NT2/D1 (cell line): ENCODE measurements around the gene NEURL3.
A peak's percentile ranks its signal among the peaks of the same experiment; 100 is the strongest.

ENCODE experiments used
- DNase-seq: peaks from one replicate; pipeline ENCODE4 v3.0.0-alpha.2; 2011; ENCODE audit warnings: low read depth, low spot score
- H3K27me3 ChIP-seq: 2 replicates; pipeline ENCODE4 v1.6.0; 2011; ENCODE audit warnings: mild to moderate bottlenecking; ENCODE audit not compliant: insufficient read length, insufficient read depth
- H3K36me3 ChIP-seq: 2 replicates; pipeline ENCODE4 v1.6.1; 2011; ENCODE audit warnings: mild to moderate bottlenecking, low read length, mixed read lengths; ENCODE audit not compliant: insufficient read depth, insufficient read length
- H3K4me1 ChIP-seq: 2 replicates; pipeline ENCODE4 v1.5.1; 2011; ENCODE audit not compliant: insufficient read depth, insufficient read length
- H3K4me3 ChIP-seq: 2 replicates; pipeline ENCODE4 v1.5.1; 2011; ENCODE audit warnings: low read depth; ENCODE audit not compliant: insufficient read length
- H3K9ac ChIP-seq: 2 replicates; pipeline ENCODE4 v1.6.0; 2011; ENCODE audit warnings: low read depth; ENCODE audit not compliant: insufficient read length
- H3K9me3 ChIP-seq: 2 replicates; pipeline ENCODE4 v1.5.1; 2011; ENCODE audit warnings: mild to moderate bottlenecking, low read length; ENCODE audit not compliant: insufficient read depth
- SUZ12 ChIP-seq: IDR thresholded peaks from 2 replicates; pipeline ENCODE4 v1.6.1; 2011; ENCODE audit not compliant: insufficient read length, insufficient read depth; ENCODE audit errors: extremely low read depth
- YY1 ChIP-seq: IDR thresholded peaks from 2 replicates; pipeline ENCODE4 v1.6.1; 2011; ENCODE audit not compliant: insufficient read length, insufficient read depth
- ZNF274 ChIP-seq: IDR thresholded peaks from 2 replicates; pipeline ENCODE4 v1.6.1; 2011; ENCODE audit warnings: mild to moderate bottlenecking, low read depth, low read length

The NEURL3 gene

DNA sequence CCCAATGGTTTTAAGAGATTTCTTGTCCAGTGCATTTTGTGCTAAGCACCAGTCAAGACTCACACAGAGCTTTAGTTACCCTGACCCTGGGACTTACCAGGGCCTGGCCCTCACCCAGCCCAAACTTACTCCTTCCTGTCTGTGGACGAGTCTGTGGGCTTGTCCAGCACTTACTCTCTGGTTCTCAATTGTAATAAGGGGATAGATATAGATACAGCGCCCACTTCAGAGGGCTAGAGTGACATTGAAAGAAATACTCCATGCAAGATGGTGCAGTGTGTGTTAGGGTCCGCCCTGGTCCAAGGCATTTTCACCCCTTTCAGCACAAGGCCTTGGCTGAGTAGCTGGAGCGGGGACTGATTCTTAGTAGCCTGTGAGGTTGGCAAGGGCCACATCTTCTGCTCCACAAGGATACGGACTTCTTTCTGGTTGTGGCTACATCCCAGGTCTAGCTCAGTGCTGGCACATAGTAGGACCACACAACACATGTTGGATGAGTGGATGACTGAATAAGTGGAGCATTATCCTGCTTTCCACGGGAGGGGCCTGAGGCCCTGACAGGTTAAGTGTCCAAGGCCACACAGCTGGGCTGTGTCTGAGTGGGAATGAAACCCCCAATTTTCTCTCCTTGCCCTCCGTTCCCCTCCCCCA lies 27.6 kb upstream of the NEURL3 start:
- TF ChIP-seq YY1: no peak
- TF ChIP-seq SUZ12: no peak
- TF ChIP-seq ZNF274: no peak
- no peak for DNase-seq
- Histone ChIP-seq H3K4me1 (peaks cover 24% of the 10 kb centered on the region), H3K9me3 (no peaks in the 10 kb centered on the region), H3K36me3 (no peaks in the 10 kb centered on the region), H3K9ac (no peak overlapping the region), H3K4me3 (no peak overlapping the region), H3K27me3 (peaks cover 61% of the 10 kb centered on the region)

DNA sequence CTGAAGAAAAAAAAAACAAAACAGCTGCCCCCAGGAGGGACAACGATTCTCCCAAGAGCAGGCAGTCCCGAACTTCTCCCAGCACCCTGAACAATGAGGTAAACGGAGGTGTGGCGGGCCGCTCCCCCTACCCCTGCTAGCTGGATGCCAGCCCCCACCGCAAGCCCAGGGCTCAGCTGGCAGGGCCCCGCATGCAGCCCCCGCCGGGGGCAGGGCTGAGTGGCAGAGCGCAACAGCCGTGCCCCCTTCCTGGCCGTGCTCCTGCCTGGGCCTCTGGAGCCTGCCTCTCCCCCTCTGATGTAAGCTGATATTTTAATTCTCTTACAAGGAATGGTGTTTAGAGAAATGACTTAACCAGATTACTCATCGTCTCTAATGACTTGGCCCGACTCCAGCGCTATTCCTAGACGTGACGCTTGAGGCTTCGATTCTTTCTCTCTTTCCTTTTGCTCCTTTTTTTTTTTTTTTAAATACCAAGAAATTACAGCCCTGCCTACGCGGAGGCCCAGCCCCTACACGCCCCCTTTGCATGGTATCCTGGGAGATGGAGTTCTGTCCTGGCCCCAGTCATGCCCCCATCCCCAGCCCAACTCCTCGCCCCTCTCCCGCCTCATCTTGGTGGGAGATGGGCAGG lies 26.8 kb upstream of the NEURL3 start:
- Histone ChIP-seq H3K9me3 (no peaks in the 10 kb centered on the region), H3K4me3 (peak overlapping the region; percentile 27), H3K27me3 (peaks cover 57% of the 10 kb centered on the region), H3K9ac (peak overlapping the region; percentile 57), H3K4me1 (peaks cover 22% of the 10 kb centered on the region), H3K36me3 (no peaks in the 10 kb centered on the region)
- no peak for DNase-seq
- TF ChIP-seq ZNF274 (no peak), YY1 (no peak), SUZ12 (no peak)

DNA sequence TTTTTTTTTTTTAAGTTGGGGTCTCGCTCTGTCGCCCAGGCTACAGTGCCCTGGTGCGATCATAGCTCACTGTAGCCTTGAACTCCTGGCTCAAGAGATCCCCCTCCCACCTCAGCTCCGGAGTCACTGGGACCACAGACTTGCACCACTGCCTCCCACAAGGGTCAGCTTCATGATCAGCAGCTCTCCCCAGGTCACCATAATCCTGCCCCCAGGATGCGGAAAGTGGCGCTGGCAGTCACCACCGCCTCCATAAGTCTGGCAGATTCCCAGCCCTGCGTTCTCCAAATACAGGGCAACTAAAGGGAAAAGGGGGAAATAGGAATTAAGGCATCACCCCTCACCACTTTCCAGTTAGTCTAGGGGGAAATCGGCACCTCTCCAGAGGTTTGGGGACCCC lies 26.2 kb upstream of the NEURL3 start:
- no peak for DNase-seq
- no peak for TF ChIP-seq YY1
- no peak for TF ChIP-seq SUZ12
- no peak for TF ChIP-seq ZNF274
- Histone ChIP-seq H3K4me1 (peaks cover 22% of the 10 kb centered on the region), H3K27me3 (peaks cover 61% of the 10 kb centered on the region), H3K36me3 (no peaks in the 10 kb centered on the region), H3K9ac (peak overlapping the region; percentile 16), H3K4me3 (no peak overlapping the region), H3K9me3 (no peaks in the 10 kb centered on the region)

DNA sequence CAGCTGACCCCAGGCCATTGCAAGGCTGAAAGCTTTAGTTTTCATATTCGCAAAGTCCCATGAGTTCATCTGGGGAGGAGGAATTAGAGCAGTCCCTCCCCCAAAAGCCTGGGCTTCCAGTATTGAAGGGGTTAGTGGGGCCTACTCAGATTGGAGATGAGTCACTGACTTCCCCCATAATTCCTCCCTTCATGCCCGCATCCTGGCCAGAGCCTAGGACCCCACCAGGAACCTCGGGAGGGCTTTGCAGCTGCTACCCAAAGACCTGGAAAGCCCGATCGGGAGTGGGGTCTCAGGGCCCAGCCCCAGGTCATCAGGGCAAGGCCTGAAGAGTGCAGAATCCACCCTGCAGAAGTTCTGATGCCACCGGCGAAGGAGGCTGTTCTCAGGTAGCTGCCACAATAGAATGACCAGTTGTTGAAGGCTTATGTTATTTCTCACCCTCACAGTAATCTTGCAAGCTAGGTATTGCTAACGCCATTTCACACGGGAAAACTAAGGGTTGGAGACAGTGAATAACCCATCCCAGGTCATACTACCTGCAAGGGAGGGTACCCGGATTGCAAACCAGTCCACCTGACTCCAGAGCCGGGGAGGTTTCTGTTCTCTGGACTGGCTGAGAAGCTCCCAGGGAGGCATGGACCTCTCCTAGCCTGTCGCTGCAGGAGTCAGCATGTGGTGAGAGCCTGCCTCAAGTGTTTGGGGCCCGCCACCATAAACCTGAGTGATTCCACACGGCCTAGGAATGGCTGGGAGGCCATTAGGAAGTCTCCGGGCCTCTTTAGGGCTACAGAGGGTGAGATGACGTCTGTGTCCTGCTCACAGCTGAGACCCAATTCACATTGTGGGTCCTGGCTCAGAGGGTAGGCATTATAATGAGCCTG lies 25.6 kb upstream of the NEURL3 start:
- H3K27me3 ChIP-seq: peaks cover 66% of the 10 kb centered on the region

DNA sequence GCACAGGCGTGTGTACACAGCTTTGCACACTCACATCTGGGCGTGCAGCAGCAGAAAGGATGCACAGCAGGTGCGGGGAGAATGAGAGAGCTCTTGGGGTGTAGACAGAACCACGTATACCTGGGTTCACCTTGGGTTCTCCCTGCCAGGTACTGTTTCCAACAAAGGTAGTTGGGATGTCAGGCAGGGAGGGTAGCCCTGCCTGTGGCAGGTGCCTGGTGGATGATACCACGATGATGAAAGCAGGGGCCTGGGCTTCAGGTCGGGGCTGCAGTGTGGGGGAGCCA lies 24.9 kb upstream of the NEURL3 start:
- TF ChIP-seq ZNF274 (no peak), SUZ12 (no peak), YY1 (no peak)
- H3K9me3 ChIP-seq: no peaks in the 10 kb centered on the region
- no peak overlapping the region for H3K4me3 ChIP-seq
- DNase-seq: no peak
- H3K36me3 ChIP-seq: no peaks in the 10 kb centered on the region
- peaks cover 16% of the 10 kb centered on the region for H3K4me1 ChIP-seq
- H3K9ac ChIP-seq: no peak overlapping the region
- peaks cover 66% of the 10 kb centered on the region for H3K27me3 ChIP-seq

More for the DNA sequence above, 25.6 kb upstream of the NEURL3 start:
- peaks cover 16% of the 10 kb centered on the region for H3K4me1 ChIP-seq
- DNase-seq: no peak
- H3K9me3 ChIP-seq: no peaks in the 10 kb centered on the region
- TF ChIP-seq YY1 (no peak), ZNF274 (no peak), SUZ12 (no peak)
- H3K36me3 ChIP-seq: no peaks in the 10 kb centered on the region
- no peak overlapping the region for H3K4me3 ChIP-seq
- H3K9ac ChIP-seq: no peak overlapping the region

DNA sequence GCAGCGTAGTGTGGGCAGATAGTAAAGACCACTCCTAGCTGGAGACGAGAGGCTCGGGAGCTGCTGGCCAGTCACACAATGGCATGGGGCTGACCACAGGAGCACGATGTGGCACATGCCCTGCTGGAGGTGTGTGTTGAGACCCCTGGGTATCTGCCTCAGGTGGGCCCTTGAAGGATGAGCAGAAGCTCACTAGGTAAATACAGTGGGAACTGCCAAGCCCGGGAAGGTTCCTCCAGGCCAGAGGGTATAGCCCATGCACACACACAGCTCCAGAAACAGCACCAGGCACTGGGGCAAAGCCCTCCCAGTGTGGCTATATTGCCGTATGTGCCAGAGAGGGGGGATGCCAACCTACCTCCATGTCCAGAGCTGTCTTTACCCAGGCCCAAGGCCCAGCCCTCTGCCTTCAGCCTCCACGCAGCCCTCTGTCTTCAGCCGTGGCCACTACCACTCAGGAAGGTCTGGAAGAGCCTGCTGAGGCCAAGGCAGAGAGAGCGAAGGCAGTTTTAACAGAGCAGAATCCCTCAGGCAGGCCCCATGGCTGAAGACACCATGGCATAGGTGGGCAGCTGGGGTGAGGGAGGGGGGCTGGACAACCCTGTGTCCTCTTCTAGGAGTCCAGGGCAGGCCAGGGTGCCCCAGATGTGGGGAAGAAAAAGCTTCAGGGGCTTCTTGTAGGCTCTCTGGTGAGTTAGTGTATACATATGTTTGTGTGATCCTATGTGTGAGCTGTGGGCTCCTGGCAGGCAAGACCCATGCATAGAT lies 24.4 kb upstream of the NEURL3 start:
- Histone ChIP-seq H3K4me3 (no peak overlapping the region), H3K4me1 (peaks cover 19% of the 10 kb centered on the region), H3K9me3 (no peaks in the 10 kb centered on the region), H3K36me3 (no peaks in the 10 kb centered on the region), H3K9ac (no peak overlapping the region), H3K27me3 (peaks cover 62% of the 10 kb centered on the region)
- no peak for TF ChIP-seq SUZ12
- no peak for TF ChIP-seq YY1
- TF ChIP-seq ZNF274: no peak
- DNase-seq: no peak

DNA sequence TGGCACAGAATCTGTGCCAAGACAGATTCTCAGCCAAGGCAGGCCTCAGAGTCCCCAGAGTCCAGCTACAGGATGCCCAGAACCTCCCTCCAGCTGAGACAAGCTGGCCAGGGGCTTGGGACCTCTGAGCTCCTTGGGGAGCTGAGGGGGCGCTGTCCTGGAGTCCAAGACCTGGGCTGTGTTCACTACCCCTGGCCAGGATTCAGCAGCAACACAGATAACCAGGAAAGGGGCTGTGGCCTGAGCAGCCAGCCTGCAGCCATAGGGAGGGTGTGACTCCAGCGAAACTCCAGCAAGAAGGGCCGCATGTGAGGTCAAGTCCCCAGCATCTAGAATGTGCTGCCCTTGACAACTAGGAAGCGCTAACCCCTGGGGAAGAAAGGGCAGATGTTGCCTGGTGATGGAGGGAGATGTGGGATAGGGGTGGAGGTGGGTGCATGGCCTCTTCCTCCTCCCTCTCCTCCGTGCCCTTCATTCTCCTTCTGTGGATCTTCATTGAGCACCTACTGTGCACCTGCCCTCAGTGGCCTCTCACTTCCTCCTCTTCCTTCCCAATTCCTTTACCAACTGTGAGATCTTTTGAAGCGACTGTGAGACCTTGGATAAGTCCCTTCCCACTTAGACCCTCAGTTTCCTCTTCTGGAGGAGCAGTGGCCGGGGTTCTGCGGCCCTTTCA lies 23.7 kb upstream of the NEURL3 start:
- no peaks in the 10 kb centered on the region for H3K9me3 ChIP-seq
- no peak overlapping the region for H3K9ac ChIP-seq
- peaks cover 65% of the 10 kb centered on the region for H3K27me3 ChIP-seq
- H3K36me3 ChIP-seq: no peaks in the 10 kb centered on the region
- H3K4me3 ChIP-seq: no peak overlapping the region
- DNase-seq: no peak
- TF ChIP-seq YY1: no peak
- TF ChIP-seq ZNF274: no peak
- no peak for TF ChIP-seq SUZ12
- H3K4me1 ChIP-seq: peaks cover 19% of the 10 kb centered on the region
